HFFc6 (cell line): ENCODE measurements around the gene HSPA12A. TPM values are rescaled to one million over a fixed set of nuclear protein-coding genes. Genes with fewer than 3 reads are reported as not detected.

Experiments used
- DNase-seq: peaks from one replicate; pipeline ENCODE4 v3.0.0-alpha.2; 2018
- H3K27ac Mint-ChIP-seq: 2 replicates; pipeline ENCODE4 v1.8.0; 2020; ENCODE audit warnings: mild to moderate bottlenecking, mixed read lengths
- H3K27me3 Mint-ChIP-seq: 2 replicates; pipeline ENCODE4 v1.8.0; 2021; ENCODE audit warnings: mild to moderate bottlenecking, moderate library complexity, mixed read lengths; ENCODE audit not compliant: insufficient read depth
- H3K36me3 Mint-ChIP-seq: 2 replicates; pipeline ENCODE4 v1.8.0; 2021; ENCODE audit warnings: low read depth, mixed read lengths
- H3K4me1 Mint-ChIP-seq: 2 replicates; pipeline ENCODE4 v1.8.0; 2020; ENCODE audit warnings: low read depth, mixed read lengths
- H3K4me3 Mint-ChIP-seq: 2 replicates; pipeline ENCODE4 v1.8.0; 2020; ENCODE audit warnings: mild to moderate bottlenecking, moderate library complexity, mixed read lengths
- H3K9me3 Mint-ChIP-seq: 2 replicates; pipeline ENCODE4 v1.8.0; 2020; ENCODE audit warnings: mild to moderate bottlenecking, mixed read lengths
- CTCF ChIP-seq: fragments of 200-600 bp; sonication (generic); IDR thresholded peaks from 2 replicates; pipeline ENCODE4 v1.5.0; 2021; ENCODE audit warnings: antibody characterized with exemption, mild to moderate bottlenecking
- long read RNA-seq: library from polyadenylated mRNA; unstranded; transcript quantifications from one replicate; pipeline ENCODE4 v2.0.0, GENCODE V29; 2019
- total RNA-seq, 6 experiments: library from RNA; stranded (reverse); fragmentation: NEBNext Ultra II Directional; extraction: Animal tissue kit (Norgen Biotek cat#: 25700); gene quantifications; 2 replicates in 1 of 6; 3 replicates in 5 of 6; pipeline ENCODE4 v1.2.3, GENCODE V29; 2021

Gene HSPA12A, protein sequence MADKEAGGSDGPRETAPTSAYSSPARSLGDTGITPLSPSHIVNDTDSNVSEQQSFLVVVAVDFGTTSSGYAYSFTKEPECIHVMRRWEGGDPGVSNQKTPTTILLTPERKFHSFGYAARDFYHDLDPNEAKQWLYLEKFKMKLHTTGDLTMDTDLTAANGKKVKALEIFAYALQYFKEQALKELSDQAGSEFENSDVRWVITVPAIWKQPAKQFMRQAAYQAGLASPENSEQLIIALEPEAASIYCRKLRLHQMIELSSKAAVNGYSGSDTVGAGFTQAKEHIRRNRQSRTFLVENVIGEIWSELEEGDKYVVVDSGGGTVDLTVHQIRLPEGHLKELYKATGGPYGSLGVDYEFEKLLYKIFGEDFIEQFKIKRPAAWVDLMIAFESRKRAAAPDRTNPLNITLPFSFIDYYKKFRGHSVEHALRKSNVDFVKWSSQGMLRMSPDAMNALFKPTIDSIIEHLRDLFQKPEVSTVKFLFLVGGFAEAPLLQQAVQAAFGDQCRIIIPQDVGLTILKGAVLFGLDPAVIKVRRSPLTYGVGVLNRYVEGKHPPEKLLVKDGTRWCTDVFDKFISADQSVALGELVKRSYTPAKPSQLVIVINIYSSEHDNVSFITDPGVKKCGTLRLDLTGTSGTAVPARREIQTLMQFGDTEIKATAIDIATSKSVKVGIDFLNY
- total RNA-seq, result 10 to 100 TPM; 16.6 to 19.4 (median 17.7) TPM
- long read RNA-seq, full-length matches to known transcripts, result 1 of 7 reads
- long read RNA-seq, partial matches to known transcripts, result 1 of 7 reads
- long read RNA-seq, other reads (novel, unspliced or antisense), result 5 of 7 reads

DNA sequence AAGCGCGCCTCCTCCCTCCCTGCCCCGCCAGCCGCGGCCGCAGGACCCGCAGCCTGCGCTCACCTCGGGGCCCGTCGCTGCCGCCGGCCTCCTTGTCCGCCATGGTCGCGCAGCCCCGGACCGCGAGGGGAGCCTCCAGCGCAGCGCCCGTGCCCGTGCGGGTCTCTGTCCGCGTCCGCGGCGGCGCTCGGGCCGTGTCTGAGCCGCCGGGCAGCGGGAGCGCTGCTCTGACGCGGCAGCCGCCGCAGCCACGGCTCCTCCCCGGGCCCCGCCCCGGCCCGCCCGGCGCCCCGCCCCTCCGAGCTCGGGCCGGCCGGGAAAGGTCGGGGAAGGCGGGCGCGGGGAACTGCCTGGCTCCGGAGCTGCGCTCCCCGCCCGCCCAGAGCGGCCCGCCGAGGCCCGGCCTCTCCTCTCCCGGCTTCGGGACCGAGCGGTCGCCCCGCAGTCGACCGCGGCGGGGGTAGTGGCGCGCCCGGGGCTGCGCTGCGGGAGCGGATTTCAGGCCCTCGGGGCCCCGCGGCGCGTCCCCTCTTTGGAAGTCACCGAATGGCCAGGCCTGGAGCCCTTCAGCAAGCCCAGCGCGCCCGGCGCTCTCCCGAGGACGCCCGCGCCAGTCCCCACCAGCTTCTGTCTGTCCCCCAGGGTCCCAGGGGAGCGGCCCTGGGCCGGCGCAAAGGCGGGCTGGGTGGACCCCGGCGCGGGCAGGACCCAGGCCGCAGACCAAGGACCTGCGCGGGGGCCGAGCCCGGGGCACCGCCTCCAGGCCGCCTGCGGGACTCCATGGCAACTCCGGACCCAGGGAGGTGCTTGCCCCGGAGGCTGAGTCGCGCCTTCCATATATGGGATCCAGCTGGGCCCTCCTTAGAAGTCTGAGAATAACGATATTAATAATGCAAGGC is at the start of gene HSPA12A:
HSPA12A (minus strand) TSS at position 200 of the 899 bp plus-strand sequence; CDS start at position 103, 97 bp downstream.
- H3K27me3 Mint-ChIP-seq, result peaks cover 2% of the 10 kb centered on the region
- H3K27ac Mint-ChIP-seq, result peak within 1 kb of the TSS; percentile 58
- peaks cover 31% of the 10 kb centered on the region for H3K4me1 Mint-ChIP-seq
- H3K4me3 Mint-ChIP-seq, result peak within 1 kb of the TSS; percentile 88
- peak; percentile 90 for DNase-seq
- H3K36me3 Mint-ChIP-seq, result no peaks in the 10 kb centered on the region
- peak; percentile 31; the same call in 1 of the 2 replicates for TF ChIP-seq CTCF
- H3K9me3 Mint-ChIP-seq, result no peaks in the 10 kb centered on the region

DNA sequence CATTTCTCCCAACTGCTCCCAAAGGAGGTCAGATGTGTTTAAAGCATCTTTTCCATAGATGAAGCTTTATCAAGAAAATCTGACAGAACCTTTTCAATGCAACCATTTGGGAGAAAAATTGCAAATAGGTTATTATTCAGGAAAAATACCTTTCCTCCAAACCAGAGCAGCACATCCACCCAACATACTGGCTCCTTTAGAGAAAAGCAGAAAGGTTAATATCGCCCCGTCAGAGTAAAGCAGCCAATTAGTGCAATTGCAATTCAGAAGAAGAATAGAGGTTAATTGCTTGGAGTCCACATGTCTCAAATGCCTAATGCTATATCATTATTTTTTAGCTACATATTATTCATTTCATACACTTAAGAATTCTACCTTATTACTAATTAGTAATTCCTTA is 48.9 kb upstream of the HSPA12A start:
- Mint-ChIP-seq H3K27me3 (peaks cover 7% of the 10 kb centered on the region), H3K36me3 (no peaks in the 10 kb centered on the region), H3K27ac (no peak overlapping the region), H3K4me3 (no peak overlapping the region), H3K4me1 (peaks cover 16% of the 10 kb centered on the region), H3K9me3 (no peaks in the 10 kb centered on the region)
- no peak for TF ChIP-seq CTCF
- no peak for DNase-seq

DNA sequence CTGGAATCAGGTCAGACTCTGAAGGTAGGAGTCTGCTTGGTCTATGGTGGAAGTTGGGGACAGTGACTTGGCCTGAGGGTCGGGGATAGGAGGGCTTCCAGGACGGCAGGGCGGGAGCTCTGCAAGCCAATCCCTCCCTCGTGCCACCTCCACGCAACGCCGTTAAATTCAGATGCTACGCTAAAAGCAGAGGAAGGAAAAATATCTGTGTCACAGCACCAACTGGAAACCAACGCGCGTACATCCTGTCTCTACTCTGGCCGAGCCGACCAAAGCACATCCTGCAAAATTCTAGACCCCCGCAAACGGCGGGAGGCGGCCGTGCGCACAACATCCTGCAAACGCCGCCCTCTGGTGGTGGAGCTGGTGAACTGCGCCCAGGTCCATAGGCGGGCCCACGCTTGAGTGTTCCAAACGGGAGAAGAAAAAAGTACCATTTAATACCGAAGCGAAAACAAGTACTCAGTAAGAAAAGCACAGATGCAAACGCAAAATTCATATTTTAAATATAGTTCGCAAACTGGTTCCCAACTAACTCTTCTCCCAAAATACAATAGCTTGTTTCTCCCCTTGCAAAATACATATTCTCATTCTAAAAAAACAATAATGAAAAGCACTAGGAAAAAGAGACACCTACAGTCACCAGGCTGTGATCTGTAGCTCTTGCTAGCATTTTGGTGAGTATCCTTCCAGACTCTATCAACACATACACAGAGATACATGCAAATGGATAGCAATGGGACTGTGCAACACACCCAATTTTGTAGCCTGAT is 45.7 kb upstream of the HSPA12A start:
- Mint-ChIP-seq H3K27me3 (peaks cover 7% of the 10 kb centered on the region), H3K4me3 (peak overlapping the region; percentile 83), H3K36me3 (no peaks in the 10 kb centered on the region), H3K9me3 (no peaks in the 10 kb centered on the region), H3K27ac (peak overlapping the region; percentile 40; the same call in 1 of the 2 replicates), H3K4me1 (peaks cover 21% of the 10 kb centered on the region)
- TF ChIP-seq CTCF, result peak; percentile 100
- peak; percentile 55 for DNase-seq

DNA sequence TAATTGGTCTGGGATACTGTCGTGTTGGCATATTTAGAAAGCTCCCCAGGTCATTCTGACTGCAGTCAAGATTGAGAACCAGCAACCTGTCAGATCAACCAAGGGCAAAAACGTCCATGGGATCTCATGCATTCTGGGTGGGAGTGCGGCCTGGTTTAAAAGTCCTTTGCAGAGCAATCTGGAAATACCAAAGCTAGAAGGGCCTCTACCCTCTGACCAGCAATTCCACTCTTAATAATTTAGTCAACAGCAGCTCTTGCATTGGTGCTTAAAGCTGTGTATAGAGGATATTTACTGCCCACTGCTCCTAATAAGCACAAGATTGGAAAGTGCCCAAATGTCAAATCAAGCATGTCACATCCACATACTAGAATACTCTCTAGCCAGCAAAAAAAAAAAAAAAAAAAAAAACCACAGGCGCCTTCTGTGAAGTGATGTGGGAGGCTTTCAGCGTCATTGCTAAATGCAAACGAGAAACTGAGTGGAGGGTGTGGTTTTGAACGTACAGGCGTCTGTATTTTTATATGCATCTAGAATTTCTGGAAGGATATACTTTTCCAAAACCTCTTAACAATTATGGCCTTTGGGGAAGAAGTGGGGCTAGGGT is 44.8 kb upstream of the HSPA12A start:
- no peaks in the 10 kb centered on the region for H3K9me3 Mint-ChIP-seq
- no peaks in the 10 kb centered on the region for H3K36me3 Mint-ChIP-seq
- DNase-seq, result no peak
- no peak overlapping the region for H3K27ac Mint-ChIP-seq
- peak overlapping the region; percentile 83 for H3K4me3 Mint-ChIP-seq
- no peak for TF ChIP-seq CTCF
- peaks cover 7% of the 10 kb centered on the region for H3K27me3 Mint-ChIP-seq
- H3K4me1 Mint-ChIP-seq, result peaks cover 25% of the 10 kb centered on the region
